DMS153 treated with DMSO at 0.1 percent for 48 hours (cell line): Measurements from ENCODE around the gene CCDC127.

Experiments used
- DNase-seq: peaks from one replicate; lab custom pipeline; 2025; ENCODE audit not compliant: unreplicated experiment; lab: John Stamatoyannopoulos, UW

Gene CCDC127

DNA sequence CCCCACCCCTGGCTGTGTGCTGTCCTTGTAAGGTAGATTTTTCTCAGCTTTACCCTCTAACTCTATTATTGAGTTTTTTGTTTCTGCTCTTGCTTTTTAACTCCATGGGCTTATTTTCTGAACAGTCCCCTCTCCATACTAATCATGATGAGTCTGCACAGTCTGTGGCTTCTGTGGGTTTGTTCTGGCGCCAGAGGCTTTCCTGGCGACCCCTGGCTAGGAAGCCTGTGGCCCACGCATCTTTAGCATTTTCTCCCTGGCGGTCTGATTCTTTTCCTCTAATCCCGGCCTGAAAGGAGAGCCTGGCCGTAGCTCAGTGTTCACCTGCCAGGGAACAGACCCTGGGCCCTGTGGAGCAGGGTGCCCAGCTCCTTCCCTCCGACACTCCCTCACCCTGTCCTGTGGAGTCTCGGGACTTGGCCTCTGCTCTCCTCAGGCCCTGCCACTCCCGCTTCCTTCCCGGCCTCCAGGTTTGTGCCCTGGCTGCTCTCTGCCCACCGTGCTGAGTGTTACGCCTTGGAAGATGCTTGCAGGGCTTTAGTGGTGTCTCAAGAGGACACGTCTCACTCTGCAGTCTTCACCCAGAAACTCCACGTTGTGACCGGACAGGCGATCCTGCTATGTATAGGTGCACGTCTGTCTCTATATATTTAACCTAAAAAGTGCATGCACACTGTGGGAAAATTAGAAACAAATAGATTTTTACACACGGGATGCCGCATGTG, 58.3 kb downstream of the CCDC127 start:
- no peak for DNase-seq

DNA sequence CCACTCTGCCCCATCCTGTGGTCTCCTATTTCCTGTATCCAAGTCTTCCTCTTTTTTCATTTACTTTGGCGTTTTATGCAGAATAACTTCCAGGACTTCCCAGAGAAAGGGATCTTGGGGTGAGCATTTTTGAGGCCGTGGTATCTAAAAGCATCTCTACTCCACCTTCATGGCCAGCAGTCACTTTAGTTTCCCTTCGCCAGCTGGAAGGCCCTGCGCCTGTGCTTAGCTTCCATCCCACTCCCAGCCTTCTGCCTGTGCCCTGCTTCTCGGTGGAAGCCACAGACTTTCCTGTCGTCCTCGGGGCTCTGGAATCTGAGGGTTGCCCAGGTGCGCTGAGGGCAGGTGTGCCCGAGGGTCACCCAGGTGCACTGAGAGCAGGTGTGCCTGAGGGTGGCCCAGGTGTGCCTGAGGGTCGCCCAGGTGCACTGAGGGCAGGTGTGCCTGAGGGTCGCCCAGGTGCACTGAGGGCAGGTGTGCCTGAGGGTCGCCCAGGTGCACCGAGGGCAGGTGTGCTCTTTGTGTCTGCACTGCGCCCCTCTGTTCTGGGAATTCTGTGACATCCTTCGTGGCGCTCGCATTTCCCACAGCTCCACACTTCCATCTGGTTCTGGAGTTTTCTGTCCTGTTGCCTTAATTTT, 59.0 kb downstream of the CCDC127 start:
- no peak for DNase-seq

DNA sequence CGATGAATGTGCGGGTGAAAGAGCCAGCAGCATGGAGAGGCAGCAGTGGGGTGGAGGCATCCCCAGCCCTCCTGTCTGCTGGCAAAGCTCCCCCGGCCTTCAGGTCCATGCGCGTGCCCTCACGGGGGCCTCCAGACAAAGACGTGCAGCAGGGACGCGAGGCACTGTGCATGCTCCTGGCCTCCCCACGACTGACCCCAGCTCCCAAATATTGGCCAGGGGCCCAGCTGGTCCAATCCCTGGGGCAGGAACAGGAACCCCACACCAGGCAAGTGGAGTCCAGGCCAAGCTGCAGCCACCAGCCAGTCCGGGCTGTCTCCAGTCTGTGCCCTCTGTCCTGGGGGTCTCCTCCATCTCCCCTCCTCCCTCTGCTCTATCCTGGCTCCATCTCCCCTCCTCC, 60.2 kb downstream of the CCDC127 start:
- no peak for DNase-seq

DNA sequence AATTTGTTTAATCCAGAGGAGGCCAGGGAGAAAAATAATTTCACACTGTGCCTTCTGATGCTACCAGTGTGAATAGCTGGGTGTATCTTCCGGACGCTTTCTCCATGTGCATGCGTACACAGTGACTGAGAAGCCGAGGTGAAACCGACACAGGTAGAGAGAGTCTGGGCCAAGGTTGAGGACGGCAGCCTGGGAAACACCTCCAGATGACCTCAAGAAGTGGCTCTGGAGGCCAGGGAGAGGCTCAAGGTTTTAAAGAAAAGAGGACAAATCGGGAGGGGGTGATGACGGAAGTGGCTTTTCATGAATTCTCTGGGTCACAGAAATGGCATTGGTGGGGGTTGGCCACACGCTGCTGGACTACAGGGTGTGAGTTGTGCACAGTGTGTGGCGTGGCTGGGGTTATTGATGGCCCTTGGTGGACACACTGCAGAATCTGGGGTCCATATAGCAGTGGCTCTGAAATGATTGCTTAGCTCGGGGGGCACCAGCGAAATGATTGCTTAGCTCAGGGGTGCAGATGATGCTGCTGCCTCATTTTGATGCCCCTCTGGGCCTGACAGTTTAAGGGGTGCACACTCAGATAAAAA, 60.7 kb downstream of the CCDC127 start:
- DNase-seq, result no peak

DNA sequence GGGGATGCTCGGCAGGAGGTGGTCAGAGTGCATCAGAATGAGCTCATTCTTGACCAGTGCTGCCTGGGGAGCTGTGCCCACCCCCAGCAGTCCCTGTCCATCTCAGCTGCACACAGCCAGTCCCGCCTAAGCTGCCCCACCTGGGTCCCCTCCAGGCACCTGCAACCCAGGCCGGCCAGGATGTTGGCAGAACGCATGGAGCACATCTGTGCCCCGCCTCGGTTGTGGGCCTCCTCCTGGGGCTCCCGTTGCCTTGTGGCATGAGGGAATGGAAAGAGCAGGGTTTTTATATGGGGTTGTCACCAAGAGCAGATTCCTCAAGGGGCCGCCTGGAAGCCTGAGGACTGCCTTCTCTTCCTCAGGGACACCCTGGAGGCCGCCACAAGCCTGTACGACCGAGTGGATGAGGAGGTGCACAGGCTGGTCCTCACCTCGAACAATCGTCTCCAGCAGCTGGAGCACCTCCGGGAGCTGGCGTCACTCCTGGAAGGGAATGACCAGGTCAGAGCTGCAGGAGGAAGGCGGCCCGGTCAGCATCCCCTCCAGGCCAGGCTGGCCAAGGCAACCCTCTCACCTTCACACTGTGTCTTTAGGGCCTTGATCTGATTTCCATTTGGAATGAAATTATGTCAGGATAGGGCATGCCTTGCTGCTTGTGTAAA, 61.4 kb downstream of the CCDC127 start:
- DNase-seq, result no peak

DNA sequence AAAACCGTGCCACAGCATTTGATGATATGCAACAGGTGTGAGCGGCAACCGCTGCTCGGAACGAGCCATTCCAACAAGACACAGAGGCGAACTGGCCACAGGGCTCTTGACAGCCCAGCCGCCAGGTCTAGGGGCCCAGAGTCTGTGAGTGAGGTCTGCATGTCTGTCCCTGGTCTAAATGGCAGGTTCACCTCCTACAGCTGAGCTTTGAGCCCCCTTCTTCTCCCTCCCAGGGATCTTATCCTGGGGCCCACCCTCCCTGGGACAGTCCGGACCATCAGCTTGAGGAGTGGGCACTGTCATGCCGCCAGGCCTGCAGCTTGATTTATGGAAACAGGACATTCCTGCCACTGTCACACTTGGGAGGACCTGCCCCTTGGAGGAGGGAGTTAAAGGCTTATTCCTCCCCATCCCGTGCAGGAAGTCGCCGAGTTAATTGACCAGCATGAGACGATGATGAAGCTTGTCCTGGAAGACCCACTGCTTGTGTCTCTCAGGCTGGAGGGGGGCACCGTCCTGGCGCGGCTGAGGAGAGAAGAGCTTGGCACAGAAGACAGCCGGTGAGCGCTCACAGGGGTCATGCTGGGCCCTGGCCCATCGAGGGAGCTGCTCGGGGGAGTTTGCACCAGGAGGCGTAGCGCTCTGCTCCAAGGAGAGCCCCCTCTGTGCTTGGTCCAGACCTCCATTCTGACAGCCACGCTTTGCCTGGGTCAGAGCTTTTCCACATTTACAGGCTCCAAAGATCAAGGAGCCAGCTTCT, 62.1 kb downstream of the CCDC127 start:
- no peak for DNase-seq

DNA sequence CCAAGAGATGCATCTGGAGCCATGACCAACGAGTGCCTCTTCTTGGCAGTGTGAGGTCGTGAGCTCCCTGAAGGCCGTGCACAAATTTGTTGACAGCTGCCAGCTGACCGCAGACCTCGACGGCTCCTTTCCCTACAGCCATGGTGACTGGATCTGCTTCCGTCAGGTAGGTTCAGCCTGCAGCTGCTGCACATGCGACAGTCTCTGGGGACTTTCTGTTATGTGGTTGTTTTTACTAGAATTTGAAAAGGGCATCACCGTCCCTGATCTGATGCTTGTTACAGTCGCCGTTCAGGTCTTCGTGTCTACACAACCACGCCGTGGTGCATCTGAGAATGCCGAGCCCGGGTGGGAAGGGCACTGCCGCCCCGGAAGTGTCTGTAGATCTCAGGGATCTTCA, 63.1 kb downstream of the CCDC127 start:
- no peak for DNase-seq

DNA sequence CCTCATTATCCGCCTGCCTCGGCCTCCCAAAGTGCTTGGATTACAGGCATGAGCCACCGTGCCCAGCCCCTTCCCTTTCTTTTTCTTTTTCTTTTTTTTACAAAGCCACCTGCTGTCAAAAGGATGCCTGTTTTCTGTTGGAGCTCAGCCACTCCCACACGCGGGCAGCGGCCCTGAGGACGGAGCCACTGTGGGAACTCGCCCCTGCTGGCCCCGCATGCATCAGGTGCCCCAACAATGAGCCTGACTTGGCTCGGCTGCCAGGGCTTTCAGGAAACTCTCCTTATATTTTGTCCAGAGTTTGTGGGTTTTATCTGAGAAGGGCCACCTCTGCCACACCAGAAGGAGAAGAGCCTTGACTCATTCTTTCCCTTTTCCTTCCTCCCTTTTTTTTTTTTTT, 63.7 kb downstream of the CCDC127 start:
- DNase-seq, result no peak

DNA sequence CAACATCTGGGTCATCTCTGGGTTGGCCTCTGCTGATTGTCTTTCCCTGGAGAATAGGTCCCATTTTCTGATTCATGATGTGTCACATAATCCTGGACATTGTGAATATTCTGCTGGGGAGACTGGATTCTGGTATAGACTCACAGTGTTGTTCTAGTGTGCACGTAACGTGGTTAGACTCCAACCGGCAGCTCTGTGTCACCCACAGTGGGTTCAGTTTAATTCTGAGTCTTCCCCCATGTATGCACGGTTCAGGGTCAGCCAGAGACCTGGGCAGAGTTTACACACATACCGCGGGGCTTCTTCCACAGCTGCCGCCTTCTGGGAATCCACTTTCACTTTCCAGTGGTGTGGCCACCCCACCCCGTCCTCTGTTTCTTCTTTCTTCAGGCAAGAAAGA, 64.7 kb downstream of the CCDC127 start:
- DNase-seq, result no peak

DNA sequence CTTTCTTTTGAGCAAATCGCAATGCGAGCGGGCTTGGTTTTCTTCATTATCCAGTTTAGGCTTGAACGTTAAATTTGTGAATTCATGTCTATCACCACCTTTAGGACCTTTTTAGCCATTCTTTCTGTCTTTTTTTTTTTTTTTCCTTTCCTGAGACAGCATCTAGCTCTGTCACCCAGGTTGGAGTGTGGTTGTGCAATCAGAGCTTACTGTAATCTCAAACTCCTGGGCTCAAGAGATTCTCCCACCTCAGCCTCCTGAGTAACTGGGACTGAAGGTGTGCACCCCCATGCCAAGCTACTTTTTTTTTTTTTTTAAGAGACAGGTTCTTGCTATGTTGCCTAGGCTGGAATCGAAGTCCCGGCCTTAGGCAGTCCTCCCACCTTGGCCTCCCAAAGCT, 65.9 kb downstream of the CCDC127 start:
- no peak for DNase-seq

DNA sequence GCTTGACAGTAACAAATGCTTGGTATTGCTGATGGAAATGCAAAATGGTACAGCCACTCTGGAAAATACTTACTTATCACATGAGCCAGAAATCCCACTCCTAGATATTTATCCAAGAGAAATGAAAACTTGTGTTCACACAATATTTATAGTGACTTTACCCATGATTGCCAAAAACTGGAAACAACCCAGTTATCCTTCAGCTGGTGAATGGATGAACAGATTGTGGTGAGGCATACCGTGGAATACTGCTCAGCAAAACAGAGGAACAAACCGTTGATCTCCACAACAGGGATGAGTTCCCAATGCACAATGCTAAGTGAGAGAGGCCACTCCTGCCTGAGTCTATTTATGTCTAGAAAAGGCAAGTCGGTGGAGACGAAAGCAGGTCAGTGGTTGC, 67.2 kb downstream of the CCDC127 start:
- no peak for DNase-seq

DNA sequence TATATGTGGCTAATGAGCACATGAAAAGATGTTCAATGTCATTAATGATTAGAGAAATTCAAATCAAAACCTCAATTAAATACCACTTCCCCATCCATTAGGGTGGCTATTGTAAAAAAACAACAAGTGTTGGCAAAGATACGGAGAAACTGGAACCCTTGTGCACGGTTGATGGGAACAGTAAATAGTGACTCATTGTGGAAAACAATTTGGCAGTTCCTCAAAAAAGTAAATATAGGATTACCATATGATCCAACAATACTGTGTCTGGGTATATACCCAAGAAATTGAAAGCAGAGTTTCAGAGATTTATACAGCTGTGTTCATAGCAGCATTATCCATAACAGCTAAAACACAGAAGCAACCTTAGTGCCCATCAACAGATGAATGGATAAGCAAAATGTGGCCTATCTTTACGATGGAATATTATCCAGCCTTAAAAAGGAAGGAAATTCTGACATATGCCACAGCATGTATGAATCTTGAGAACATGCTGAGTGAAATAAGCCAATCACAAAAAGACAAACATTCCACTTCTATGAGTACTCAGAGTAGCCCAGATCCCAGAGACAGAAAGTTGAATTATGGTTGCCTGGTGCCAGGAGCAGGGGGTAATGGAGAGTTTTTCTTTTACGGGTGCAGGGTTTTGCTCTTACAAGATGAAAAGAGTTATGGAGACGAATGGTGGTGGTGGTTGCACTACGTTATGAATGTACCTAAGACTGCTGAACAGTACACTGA, 68.0 kb downstream of the CCDC127 start:
- DNase-seq, result no peak

DNA sequence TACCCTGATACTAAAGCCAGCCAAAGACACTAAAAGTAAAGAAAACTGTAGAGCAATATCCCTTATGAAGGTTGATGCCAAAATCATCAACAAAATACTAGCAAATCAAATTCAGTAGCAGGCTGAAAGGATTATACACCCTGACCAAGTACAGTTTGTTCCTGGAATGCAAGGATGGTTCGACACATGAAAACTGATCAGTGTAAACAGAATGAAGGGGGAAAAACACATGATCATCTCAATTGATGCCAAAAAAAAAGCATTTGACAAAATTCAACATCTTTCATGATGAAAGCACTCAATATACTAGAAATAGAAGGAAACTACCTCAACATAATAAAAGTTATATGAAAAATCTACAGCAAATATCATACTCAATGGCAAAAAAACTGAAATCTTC, 70.2 kb downstream of the CCDC127 start:
- no peak for DNase-seq
